Thyroid gland (tissue), 4 donors: ENCODE data around the gene MED29.

Experiments
- POLR2A ChIP-seq, 2 donors: fragments of 450-650 bp; IDR thresholded peaks; one replicate each; pipeline ENCODE4 v1.6.1; 2017; ENCODE audit warnings: antibody characterized with exemption in 2 of 2, mild to moderate bottlenecking in 2 of 2, moderate library complexity in 1 of 2
- TF ChIP-seq, protein P1 (sequence below), 6 experiments: fragments of 200-600 bp in 3 of 6; fragments of 450-650 bp in 3 of 6; sonication (generic) in 3 of 6; IDR thresholded peaks; one replicate each; pipeline ENCODE4 v1.5.1; 2016 to 2019; ENCODE audit warnings: antibody characterized with exemption in 6 of 6, mild to moderate bottlenecking in 2 of 6, inconsistent platforms in 1 of 6, moderate library complexity in 1 of 6

- no peak for TF ChIP-seq POLR2A (IDR thresholded peaks at IDR 0.05)
- TF ChIP-seq, protein P1, sequence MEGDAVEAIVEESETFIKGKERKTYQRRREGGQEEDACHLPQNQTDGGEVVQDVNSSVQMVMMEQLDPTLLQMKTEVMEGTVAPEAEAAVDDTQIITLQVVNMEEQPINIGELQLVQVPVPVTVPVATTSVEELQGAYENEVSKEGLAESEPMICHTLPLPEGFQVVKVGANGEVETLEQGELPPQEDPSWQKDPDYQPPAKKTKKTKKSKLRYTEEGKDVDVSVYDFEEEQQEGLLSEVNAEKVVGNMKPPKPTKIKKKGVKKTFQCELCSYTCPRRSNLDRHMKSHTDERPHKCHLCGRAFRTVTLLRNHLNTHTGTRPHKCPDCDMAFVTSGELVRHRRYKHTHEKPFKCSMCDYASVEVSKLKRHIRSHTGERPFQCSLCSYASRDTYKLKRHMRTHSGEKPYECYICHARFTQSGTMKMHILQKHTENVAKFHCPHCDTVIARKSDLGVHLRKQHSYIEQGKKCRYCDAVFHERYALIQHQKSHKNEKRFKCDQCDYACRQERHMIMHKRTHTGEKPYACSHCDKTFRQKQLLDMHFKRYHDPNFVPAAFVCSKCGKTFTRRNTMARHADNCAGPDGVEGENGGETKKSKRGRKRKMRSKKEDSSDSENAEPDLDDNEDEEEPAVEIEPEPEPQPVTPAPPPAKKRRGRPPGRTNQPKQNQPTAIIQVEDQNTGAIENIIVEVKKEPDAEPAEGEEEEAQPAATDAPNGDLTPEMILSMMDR (IDR thresholded peaks at IDR 0.05) = no peak
Observed at GRCh38 chr19:39390451-39390750, 777 bp upstream of the MED29 start.
